Epithelial cell of proximal tubule (primary cell): ENCODE results near the gene POLR3H. TPM values are rescaled to one million over a fixed set of nuclear protein-coding genes. Genes with fewer than 3 reads are reported as not detected.
"Not testable (repeated sequence)": the region's sequence is repeated elsewhere in the genome, so short reads cannot be mapped to it uniquely, and the experiment has no call there.

Experiments used
- DNase-seq: peaks from one replicate; pipeline ENCODE4 v3.0.0-alpha.2; 2011; ENCODE audit warnings: low read depth
- H3K4me3 ChIP-seq: 2 replicates; pipeline ENCODE4 v1.5.1; 2011; ENCODE audit warnings: low read depth, mild to moderate bottlenecking, low read length
- CTCF ChIP-seq: conservative IDR thresholded peaks from 2 replicates; pipeline ENCODE4 v1.5.1; 2012; ENCODE audit warnings: low read depth, mild to moderate bottlenecking, low read length
- total RNA-seq: library from RNA; depleted of rRNA; stranded (reverse); fragments of >200 nt; gene quantifications from 2 replicates; pipeline ENCODE4 v1.2.3, GENCODE V29; 2015

Gene POLR3H
- total RNA-seq = 9.5 and 17.0 TPM in 2 replicates

- peak within 1 kb of the TSS; percentile 85 for H3K4me3 ChIP-seq
- TF ChIP-seq CTCF = peak; percentile 74
- peak; percentile 54 for DNase-seq
Measured at GRCh38 chr22:41543854-41544670, at the start of gene POLR3H. TSS of gene POLR3H (minus strand) at chr22:41544470. CDS start at chr22:41544101, 369 bp downstream.

- not testable (repeated sequence) for H3K4me3 ChIP-seq, DNase-seq
Measured at GRCh38 chr22:41593336-41593960, 49.2 kb upstream of the POLR3H start.

- peak within 1 kb of the TSS; percentile 97 for H3K4me3 ChIP-seq
- no peak for TF ChIP-seq CTCF
- peak; percentile 88 for DNase-seq
Measured at GRCh38 chr22:41589391-41590241, 45.3 kb upstream of the POLR3H start, which contains the start of gene PMM1. TSS of gene PMM1 (minus strand) at chr22:41589840. CDS start at chr22:41589805, 35 bp downstream.

- no peak for DNase-seq
- TF ChIP-seq CTCF = no peak
- H3K4me3 ChIP-seq = peak overlapping the region; percentile 97
Measured at GRCh38 chr22:41587347-41587723, 43.1 kb upstream of the POLR3H start.

GRCh38 chr22:41585898-41586297 lies 41.6 kb upstream of the POLR3H start:
- no peak for TF ChIP-seq CTCF

GRCh38 chr22:41584881-41585280 lies 40.6 kb upstream of the POLR3H start:
- no peak overlapping the region for H3K4me3 ChIP-seq
- DNase-seq = no peak
- TF ChIP-seq CTCF = no peak

More at GRCh38 chr22:41585898-41586297, 41.6 kb upstream of the POLR3H start:
- DNase-seq = no peak
- H3K4me3 ChIP-seq = no peak overlapping the region

GRCh38 chr22:41582694-41583093 lies 38.4 kb upstream of the POLR3H start:
- no peak for DNase-seq
- TF ChIP-seq CTCF = no peak
- H3K4me3 ChIP-seq = no peak overlapping the region
